HG03575 (cell line): ENCODE data around the gene BCL7A.
"Not testable (repeated sequence)": the region's sequence is repeated elsewhere in the genome, so short reads cannot be mapped to it uniquely, and the experiment has no call there.

Source experiments
- ATAC-seq: cut with Tn5 transposase; IDR thresholded peaks from one replicate; pipeline ENCODE4 v1.9.1; 2021; ENCODE audit not compliant: unreplicated experiment, insufficient number of reproducible peaks, low FRiP score; ENCODE audit errors: extremely low read depth

BCL7A gene

DNA sequence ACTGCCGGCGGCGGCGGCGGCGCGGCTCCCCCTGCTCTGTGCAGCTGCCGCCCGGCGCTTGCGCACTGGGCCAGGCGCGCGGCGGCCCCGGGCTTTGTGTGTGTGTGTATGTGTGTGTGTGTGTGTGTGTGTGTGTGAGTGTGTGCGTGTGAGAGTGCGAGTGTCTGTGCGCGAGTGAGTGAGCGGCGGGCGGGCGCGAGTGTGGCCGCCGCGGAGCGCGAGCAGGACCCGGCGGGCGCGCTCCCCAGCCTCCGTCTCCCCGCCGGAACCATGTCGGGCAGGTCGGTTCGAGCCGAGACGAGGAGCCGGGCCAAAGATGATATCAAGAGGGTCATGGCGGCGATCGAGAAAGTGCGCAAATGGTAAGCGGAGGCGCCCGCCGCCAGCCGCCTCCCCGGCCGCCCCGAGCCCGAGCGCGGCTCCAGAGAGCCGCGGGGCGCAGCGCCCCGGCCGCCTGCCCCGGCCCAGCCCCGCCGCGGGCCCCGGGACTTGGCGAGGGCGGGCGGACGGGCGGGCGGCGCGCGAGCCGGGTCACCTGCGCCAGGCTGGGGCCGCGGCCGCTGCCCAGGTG, at the start of gene BCL7A:
BCL7A (plus strand) TSS at position 63 of the 571 bp plus-strand sequence; CDS start at position 271, 208 bp downstream.
- no peak for ATAC-seq

DNA sequence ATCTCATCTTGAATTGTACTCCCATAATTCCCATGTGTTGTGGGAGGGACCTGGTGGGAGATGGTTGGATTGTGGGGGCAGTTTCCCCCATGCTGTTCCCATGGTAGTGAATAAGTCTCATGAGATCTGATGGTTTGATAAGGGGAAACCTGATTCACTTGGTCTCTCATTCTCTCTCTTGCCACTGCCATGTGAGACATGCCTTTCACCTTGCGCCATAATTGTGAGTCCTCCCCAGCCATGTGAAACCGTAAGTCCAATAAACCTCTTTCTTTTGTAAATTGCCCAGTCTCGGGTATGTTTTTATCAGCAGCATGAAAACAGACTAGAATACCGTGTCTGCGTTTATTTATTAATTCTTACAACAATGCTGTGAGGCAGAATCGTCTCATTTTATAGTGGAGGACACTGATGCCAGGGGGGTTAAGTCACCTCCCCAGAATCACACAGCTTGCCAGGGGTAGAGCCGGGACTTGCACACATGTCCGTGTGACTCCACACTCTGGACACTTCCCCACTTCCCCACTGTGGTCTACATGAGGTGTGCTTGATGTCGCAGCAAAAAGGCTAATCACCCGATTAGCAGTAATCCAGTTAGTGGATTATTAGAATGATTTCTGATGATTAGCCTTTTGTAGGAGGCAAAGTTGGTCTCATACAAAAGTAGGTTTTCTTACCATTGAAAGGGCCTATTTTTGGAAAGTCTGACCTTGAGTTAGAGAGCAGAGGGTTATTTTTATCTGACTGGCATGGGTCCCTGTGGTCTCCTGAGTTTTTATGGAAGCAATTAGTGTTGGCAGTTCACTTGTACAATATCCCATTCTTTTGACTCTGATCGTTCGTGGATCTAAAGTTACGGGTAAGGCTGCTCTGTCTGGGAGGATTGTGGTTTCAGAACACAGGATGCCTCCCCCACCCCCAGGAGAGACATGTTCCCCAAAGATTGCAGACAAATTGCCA, 47.4 kb upstream of the BCL7A start:
- no peak for ATAC-seq

DNA sequence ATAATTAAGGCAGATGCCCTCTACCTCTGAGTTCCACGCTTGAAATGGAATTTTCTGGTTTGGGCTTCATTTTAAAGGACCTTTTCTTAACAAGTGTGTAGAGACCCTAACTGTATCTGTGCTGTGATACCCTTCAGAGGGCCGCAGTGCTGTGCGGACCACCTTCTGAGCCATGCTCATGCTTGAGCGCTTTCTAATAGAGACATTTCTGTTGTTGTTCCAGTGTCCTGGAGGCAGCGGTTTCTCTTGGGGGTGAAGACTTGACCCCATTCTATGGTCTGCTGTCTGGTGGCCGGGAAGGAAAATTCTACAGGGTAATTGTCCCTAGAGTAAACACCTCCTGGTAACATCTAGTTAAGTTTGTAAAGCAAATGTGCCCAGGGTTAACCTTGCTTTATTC, 46.7 kb upstream of the BCL7A start:
- ATAC-seq, result no peak

DNA sequence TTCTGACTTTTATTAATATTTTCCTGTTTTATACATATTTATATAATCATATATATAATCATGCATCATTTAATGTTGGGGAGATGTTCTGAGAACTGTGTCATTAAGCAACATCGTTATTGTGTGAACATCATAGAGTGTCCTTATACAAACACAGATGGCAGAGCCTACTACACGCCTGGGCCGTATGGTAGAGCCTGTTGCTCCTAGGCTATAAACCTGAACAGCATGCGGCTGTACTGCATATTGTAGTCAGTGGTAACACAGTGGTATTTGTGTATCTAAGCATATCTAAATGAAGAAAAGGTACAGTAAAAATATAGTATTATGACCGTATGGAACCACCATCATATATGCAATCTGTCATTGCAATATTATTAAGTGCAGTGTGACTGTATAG, 44.7 kb upstream of the BCL7A start:
- ATAC-seq, result no peak

DNA sequence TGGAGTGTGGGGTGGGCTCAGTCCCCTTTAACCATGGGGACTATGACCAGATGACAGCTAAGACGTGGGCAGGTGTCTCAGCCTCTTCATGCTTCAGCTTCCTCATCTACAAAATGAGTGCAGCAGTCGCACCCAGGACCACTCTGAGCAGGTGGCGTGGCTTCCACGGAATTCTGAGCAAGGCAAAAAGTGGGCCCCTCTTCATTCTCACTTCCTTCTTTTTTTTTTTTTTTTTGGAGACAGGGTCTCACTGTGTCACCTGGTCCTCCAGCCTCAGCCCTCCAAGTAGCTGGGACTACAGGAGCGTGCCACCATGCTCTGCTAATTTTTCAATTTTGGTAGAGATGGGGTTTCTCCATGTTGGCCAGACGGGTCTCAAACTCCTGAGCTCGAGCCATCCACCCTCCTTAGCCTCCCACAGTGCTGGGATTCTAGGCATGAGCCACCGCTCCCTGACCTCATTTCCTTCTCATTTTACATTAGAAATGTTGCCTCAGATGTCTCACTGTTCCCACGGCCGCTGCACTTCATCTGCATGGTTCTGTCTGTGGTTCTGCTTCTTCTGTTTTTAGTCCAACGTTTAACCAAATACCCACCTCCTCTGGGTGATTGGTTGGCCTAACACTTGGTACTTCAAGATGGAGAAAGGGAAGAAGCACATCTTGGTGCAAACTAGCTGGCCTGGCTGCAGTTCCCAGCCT, 41.3 kb upstream of the BCL7A start:
- ATAC-seq, result no peak

DNA sequence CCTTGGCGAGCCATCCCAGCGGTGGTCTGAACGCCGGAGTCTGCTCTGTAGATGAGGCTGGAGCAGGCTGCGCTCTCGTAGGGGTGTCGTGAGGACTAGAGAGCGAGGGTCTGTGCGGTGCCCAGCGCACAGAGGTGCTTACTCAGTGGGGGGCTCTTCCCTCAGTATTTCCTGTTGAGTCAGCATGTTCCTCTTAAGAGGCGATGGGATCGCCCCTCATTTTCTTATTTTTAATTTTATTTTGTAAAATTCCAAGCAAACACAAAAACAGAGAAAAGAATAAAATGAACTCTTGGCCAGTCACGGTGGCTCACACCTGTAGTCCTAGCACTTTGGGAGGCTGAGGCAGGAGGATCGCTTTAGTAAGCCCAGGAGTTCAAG, 40.8 kb upstream of the BCL7A start:
- no peak for ATAC-seq

DNA sequence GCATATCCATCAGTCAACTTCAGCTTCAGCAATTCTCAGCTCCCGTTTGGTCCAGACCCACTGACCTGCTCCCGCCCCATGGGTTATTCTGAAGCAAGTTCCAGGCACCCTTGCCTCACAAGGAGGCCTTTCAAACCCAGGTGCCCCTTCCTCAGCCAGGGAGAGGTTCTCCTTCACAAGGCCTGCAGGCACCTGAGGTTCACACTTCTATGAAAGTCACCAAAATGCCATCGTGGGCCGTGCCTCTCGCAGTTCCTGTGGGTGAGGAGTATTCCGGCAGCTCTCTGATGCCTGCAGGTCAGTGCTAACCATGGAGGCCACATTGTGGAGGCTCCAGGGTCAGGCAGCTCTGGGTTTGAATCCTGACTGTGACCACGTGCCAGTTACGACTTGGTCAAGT, 40.2 kb upstream of the BCL7A start:
- ATAC-seq, result no peak

DNA sequence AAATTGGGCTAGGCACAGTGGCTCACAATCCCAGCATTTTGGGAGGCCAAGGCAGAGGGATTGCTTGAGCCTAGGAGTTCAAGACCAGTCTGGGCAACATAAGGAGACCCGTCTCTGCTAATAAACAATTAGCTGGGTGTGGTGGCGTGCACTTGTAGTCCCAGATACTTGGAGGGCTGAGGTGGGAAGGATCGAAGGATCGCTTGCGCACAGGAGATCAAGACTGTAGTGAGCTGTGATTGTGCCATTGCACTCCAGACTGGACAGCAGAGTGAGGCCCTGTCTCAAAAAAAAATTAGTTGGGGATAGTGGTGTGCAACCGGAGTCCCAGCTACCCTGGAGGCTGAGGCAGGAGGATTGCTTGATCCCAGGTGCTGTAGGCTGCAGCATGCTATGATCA, 38.7 kb upstream of the BCL7A start:
- ATAC-seq, result no peak

DNA sequence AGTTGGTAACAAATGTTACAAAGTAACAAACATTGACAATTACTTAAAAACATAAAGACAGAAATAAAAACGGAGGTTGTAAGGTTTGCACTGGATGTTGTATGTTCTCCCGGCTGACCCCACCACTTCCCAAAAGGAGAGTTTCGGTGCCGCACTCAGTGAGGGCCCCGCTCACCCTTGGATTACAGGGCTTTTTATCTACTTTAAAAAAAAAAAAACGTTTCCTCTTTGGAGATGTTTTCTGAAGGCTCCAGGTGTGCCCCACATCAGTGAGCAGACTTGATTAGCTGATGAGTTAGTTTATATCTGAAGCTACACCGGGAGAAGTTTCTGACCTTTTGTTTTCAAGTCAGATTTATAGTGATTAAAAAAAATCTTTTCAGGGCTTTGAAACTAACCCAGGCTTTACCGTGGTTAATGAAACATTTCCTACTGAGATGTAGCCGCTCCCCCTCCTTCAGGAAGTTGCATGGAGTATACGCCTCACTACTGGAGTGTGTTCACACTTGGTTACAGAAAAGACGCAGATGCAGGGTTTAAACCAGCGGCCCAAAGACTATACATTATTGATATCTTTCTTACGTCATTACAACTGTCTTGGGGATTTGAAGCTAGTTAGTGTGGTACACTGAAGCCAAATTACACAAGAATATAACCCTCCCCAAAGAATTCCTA, 38.0 kb upstream of the BCL7A start:
- no peak for ATAC-seq

DNA sequence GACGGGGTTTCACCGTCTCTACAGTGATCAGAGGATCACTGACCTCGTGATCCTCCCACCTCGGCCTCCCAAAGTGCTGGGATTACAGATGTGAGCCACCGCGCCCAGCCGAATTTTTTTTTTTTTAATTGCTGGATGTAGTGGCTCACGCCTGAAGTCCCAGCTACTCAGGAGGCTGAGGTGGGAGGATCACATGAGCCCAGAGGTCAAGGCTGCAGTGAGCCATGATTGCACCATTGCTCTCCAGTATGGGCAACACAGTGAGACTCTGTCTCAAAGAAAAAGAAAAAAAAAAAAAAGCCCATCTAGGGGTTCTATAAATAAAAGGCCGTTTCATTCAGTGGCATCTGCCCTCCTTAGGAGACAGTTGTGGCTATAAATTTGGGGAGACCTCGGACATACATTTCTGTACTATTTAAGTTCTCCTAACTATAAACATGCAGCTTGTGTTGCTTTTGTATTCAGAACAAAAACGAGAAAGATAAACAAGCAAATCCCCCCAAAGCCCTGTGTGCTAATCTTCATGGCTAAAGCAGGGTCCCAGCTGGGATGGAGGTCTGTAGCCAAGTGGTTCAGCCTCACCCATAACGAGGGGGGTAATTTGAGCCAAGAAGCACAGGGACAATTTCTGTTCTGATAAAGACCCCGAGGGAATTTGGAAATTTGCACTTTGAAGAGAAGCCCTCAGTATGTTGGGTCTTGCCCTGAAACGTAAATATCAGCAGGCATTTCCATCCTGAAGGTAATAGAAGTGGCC, 35.0 kb upstream of the BCL7A start:
- ATAC-seq, result no peak

DNA sequence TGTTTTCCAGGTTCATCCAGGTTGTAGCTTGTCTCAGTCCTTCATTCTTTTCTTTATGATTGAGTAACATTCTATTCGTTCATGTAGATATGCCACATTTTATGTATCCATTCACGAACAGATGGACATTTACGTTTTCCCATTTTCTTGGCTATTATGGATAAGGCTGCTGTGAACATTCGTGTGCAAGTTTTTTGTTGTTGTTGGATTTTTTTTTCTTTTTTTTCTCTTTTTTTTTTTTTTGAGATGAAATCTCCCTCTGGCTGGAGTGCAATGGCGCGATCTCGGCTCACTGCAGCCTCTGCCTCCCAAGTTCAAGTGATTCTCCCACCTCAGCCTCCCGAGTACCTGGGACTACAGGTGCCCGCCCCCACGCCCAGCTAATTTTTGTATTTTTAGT, 33.2 kb upstream of the BCL7A start:
- not testable (repeated sequence) for ATAC-seq

DNA sequence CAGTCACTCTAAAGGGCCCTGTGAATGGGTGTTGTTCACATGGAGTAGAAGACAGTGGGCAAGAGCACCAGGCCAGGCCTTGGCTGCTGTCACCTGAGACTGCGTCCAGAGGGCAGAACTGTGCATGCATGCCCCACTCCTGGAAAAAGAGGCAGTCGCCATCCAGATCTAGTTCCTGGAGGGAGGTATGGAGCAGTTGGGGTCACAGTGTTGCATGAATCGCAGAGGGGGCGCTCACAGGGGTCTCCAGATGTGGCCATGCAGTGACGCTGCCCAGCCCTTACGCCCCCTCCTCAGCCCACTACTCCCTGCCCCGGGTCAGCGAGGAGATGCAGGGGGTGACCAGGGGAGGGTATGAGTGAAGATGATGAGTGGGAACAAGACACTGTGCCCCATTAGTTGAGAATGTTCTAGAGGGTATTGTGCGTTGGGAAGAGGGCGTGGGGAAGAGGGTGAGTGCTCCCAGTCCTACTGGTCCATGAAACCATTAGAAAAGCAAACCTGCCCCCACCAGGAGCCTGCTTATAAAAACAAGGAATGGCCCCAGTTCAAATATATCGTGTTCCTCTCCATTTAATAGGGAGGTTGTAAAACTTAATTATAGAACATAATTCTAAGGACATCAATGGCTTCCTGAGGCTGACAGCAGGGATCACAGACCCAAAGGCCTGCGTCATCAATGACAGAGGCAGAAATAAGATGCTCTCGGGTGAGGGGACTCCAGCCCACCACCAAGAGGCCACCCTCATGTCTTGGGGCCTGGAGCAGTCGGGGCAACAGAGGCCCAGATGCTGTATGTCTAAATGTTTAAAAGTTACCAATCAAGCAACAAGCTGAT, 32.2 kb upstream of the BCL7A start:
- ATAC-seq, result no peak

DNA sequence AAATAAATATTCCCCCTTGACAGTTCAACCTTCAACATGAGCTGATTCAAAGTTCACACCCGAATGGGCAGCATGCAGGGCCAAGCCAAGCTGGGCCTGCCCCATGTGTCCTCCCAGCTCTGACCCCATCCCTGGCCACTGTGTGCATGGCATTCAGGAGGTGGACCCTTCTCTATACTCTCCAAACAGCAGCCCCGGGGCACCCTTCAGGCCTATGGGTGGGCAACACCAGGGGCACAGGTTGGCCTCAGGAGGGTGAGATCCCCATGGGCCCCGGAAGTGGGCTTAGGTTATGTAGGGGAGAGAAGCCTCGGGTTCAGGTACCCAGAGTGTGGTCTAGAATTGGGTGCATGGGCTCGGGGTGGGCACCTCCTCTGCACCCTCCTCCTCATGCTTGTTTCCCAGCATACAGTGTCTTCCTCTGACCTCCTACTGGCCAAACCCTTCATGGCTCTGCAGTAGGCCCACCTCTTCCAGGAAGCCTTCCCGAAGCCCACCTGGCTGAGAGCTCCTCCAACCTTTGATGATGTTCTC, 31.5 kb upstream of the BCL7A start:
- ATAC-seq, result no peak

DNA sequence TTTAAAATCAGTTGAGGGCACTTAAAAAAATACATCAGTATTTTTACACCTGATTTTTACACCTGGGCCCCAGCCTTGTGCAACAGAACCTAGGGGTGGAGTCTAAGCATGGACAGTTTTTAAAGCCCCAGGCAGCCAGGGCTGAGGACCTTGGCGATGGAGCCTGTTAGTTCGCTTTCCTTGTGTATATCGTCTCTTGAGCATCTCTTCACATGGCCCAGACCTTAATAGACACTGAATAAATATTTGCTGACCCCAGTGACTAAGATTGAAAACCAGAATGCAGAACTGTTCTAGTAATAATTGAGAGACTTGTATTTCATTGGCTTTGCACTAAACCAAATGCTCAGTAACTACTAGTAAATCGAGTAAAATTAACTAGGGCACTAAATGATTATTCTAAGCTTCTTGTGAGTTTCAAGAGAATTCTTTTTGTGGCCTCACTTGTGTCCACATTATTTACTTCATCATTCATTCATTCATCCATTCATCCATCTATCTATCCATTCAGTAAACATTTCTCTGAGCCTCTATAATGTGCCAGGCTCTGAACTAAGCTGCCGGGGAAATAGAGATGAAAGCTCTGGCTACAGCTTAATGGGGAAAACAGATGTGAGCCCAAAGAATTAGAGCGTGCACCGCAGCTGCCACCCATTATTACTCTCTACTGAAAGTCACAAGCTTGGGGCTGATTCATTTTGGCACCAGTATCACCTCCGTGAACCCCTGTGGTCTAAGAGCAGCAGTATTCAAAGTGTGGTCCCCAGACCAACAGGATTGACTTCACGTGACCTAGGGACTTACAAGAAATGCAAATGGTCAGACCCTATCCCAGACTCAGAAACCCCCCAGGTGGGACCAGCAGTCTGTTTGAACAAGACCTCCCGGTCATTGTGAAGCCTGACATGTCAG, 30.7 kb upstream of the BCL7A start:
- no peak for ATAC-seq

DNA sequence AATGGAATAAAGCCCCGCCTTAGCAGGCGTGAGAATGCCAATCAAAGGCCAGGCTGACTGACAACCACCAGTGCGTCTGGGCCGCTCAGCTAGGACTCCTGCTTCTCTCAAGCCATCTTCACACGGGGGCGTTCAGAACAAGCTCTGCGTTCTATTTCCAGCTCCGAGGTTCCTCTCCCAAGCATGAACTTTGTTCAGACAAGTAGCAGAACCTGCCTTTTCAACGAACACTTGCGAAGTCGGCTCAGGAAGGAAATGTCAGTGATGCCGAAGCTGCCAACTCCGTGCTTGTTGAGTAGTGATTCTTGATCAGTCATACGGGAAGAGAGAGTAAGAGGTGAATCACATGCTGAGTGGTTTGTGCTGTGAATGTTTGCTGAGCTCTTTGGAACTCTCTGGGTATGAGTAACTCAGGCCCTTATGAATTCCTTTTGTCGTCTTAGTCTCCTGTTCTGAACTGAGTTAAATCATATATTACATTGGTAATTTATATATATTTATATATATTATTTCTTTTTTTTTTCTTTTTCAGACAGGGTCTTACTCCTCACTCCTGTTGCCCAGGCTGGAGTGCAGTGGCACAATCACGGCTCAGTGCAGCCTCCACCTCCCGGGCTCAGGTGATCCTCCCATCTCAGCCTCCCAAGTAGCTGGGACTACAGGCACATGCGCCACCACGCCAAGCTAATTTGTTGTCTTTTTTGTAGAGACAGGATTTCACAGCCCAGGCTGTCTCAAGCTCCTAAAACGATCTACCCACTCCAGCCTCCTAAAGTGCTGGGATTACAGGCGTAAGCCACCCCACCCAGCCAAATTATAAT, 29.4 kb upstream of the BCL7A start:
- peak; percentile 55 for ATAC-seq
